ENCODE measurements around the gene ATP5PB.

Gene ATP5PB

GRCh38 chr1:111475701-111476100 is 26.4 kb downstream of the ATP5PB start:
- DNase-seq (ENCODE audit: low spot score), result peak; percentile 26

- DNase-seq (ENCODE audit: low spot score), result no peak
These were observed 26.9 kb downstream of the ATP5PB start for GRCh38 chr1:111476214-111476613.

GRCh38 chr1:111476761-111477309 is 27.6 kb downstream of the ATP5PB start:
- peak; percentile 62 for DNase-seq (ENCODE audit: low spot score)

GRCh38 chr1:111480674-111481073 is 31.4 kb downstream of the ATP5PB start:
- no peak for DNase-seq (ENCODE audit: low spot score)

GRCh38 chr1:111481387-111482221 is 32.3 kb downstream of the ATP5PB start:
- peak; percentile 67 for DNase-seq (ENCODE audit: low spot score)

GRCh38 chr1:111483166-111483565 is 33.9 kb downstream of the ATP5PB start:
- no peak for DNase-seq (ENCODE audit: low spot score)

- no peak for DNase-seq (ENCODE audit: low spot score)
These were observed 34.6 kb downstream of the ATP5PB start for GRCh38 chr1:111483876-111484275.

- DNase-seq (ENCODE audit: low spot score), result no peak
These were observed 35.2 kb downstream of the ATP5PB start for GRCh38 chr1:111484391-111485026.

- no peak for DNase-seq (ENCODE audit: low spot score)
These were observed 37.2 kb downstream of the ATP5PB start for GRCh38 chr1:111486431-111486830.

- DNase-seq (ENCODE audit: low spot score), result no peak
These were observed 37.9 kb downstream of the ATP5PB start for GRCh38 chr1:111487133-111487532.

GRCh38 chr1:111488669-111489068 is 39.4 kb downstream of the ATP5PB start:
- no peak for DNase-seq (ENCODE audit: low spot score)

GRCh38 chr1:111489604-111490003 is 40.3 kb downstream of the ATP5PB start:
- no peak for DNase-seq (ENCODE audit: low spot score)

- DNase-seq (ENCODE audit: low spot score), result no peak
These were observed 41.0 kb downstream of the ATP5PB start for GRCh38 chr1:111490220-111490619.

GRCh38 chr1:111491070-111491469 is 41.8 kb downstream of the ATP5PB start:
- no peak for DNase-seq (ENCODE audit: low spot score)

- DNase-seq (ENCODE audit: low spot score), result no peak
These were observed 47.1 kb downstream of the ATP5PB start for GRCh38 chr1:111496398-111496797.

- DNase-seq (ENCODE audit: low spot score), result no peak
These were observed 48.3 kb downstream of the ATP5PB start for GRCh38 chr1:111497592-111497991.

- no peak for DNase-seq (ENCODE audit: low spot score)
These were observed 49.9 kb downstream of the ATP5PB start for GRCh38 chr1:111499026-111499785.

GRCh38 chr1:111501645-111502044 is 52.4 kb downstream of the ATP5PB start:
- DNase-seq (ENCODE audit: low spot score), result no peak

- peak; percentile 37 for DNase-seq (ENCODE audit: low spot score)
These were observed 54.4 kb downstream of the ATP5PB start, which contains the start of the genes ADORA3 and TMIGD3 for GRCh38 chr1:111503585-111504060. Gene ADORA3, minus strand, starts transcription at chr1:111503633. Its CDS starts 279 bp downstream, at chr1:111503354. Gene TMIGD3, minus strand, starts transcription at chr1:111503633. Its CDS starts 279 bp downstream, at chr1:111503354.

GRCh38 chr1:111504097-111504496 is 54.8 kb downstream of the ATP5PB start:
- DNase-seq (ENCODE audit: low spot score), result no peak

GRCh38 chr1:111505641-111506119 is 56.4 kb downstream of the ATP5PB start:
- peak; percentile 18 for DNase-seq (ENCODE audit: low spot score)

- no peak for DNase-seq (ENCODE audit: low spot score)
These were observed 57.3 kb downstream of the ATP5PB start for GRCh38 chr1:111506561-111506960.
